Hepatocyte (in vitro differentiated cells): ENCODE results near the gene NSUN7. TPM values are rescaled to one million over a fixed set of nuclear protein-coding genes. Genes with fewer than 3 reads are reported as not detected.

Experiments
- DNase-seq: peaks from one replicate; pipeline ENCODE4 v3.0.0-alpha.2; 2016; ENCODE audit warnings: low spot score
- H2AFZ ChIP-seq: fragments of 200-600 bp; sonication (generic); 2 replicates; pipeline ENCODE4 v1.6.0; 2016; ENCODE audit warnings: antibody characterized with exemption, mild to moderate bottlenecking
- H3K27ac ChIP-seq: fragments of 200-600 bp; sonication (generic); 2 replicates; pipeline ENCODE4 v1.5.1; 2016; ENCODE audit warnings: mild to moderate bottlenecking
- H3K27me3 ChIP-seq: fragments of 200-600 bp; sonication (generic); 2 replicates; pipeline ENCODE4 v1.6.1; 2016
- H3K36me3 ChIP-seq: fragments of 200-600 bp; sonication (generic); replicated peaks from 2 replicates; pipeline ENCODE4 v1.5.1; 2016; ENCODE audit warnings: low read depth; ENCODE audit not compliant: insufficient read depth
- H3K4me1 ChIP-seq: fragments of 200-600 bp; sonication (generic); 2 replicates; pipeline ENCODE4 v1.5.1; 2016; ENCODE audit warnings: mild to moderate bottlenecking, moderate library complexity; ENCODE audit not compliant: insufficient read depth
- H3K4me2 ChIP-seq: fragments of 200-600 bp; sonication (generic); 2 replicates; pipeline ENCODE4 v1.6.0; 2016
- H3K4me3 ChIP-seq: fragments of 200-600 bp; sonication (generic); 2 replicates; pipeline ENCODE4 v1.5.1; 2016; ENCODE audit warnings: mild to moderate bottlenecking
- H3K79me2 ChIP-seq: fragments of 200-600 bp; sonication (generic); 2 replicates; pipeline ENCODE4 v1.6.0; 2017; ENCODE audit warnings: mild to moderate bottlenecking
- H3K9me2 ChIP-seq: fragments of 200-600 bp; sonication (generic); replicated peaks from 2 replicates; pipeline ENCODE4 v1.6.0; 2017; ENCODE audit warnings: mild to moderate bottlenecking; ENCODE audit not compliant: insufficient read depth
- H3K9me3 ChIP-seq: fragments of 200-600 bp; sonication (generic); 2 replicates; pipeline ENCODE4 v1.5.1; 2016; ENCODE audit warnings: low read depth, mild to moderate bottlenecking
- H4K20me1 ChIP-seq: fragments of 200-600 bp; sonication (generic); 2 replicates; pipeline ENCODE4 v1.6.0; 2016; ENCODE audit warnings: mild to moderate bottlenecking; ENCODE audit not compliant: insufficient read depth, poor library complexity, severe bottlenecking
- CTCF ChIP-seq: fragments of 200-600 bp; sonication (generic); IDR thresholded peaks from 2 replicates; pipeline ENCODE4 v1.5.1; 2016; ENCODE audit warnings: antibody characterized with exemption, mild to moderate bottlenecking; ENCODE audit not compliant: poor library complexity
- EZH2 ChIP-seq: fragments of 200-600 bp; sonication (generic); IDR thresholded peaks from 2 replicates; pipeline ENCODE4 v1.6.1; 2016; ENCODE audit warnings: antibody characterized with exemption, mild to moderate bottlenecking, borderline replicate concordance
- EZH2phosphoT487 ChIP-seq: fragments of 200-600 bp; sonication (generic); IDR thresholded peaks from one replicate; pipeline ENCODE4 v1.6.1; 2018; ENCODE audit warnings: antibody characterized with exemption, mild to moderate bottlenecking, low read depth, moderate library complexity; ENCODE audit not compliant: unreplicated experiment, severe bottlenecking
- WGBS: methylation state at CpG from one replicate; pipeline ENCODE4 v1.1.6; 2016; ENCODE audit warnings: low lambda C conversion rate; ENCODE audit errors: missing lambda C conversion rate; 5-methylcytosine and 5-hydroxymethylcytosine counted together
- polyA plus RNA-seq: library from polyadenylated mRNA; unstranded; fragments of >200 nt; fragmentation: Nextera tagmentation; extraction: Ambion mirVana; gene quantifications from 2 replicates; pipeline ENCODE4 v1.2.1, GENCODE V29; 2016
- total RNA-seq: library from RNA; depleted of rRNA; stranded (reverse); fragments of >200 nt; gene quantifications from 2 replicates; pipeline ENCODE4 v1.2.3, GENCODE V29; 2014

NSUN7 gene
- total and polyA plus RNA-seq, 2 experiments from 2014 or later, result 4.6 to 8.0 TPM

DNA sequence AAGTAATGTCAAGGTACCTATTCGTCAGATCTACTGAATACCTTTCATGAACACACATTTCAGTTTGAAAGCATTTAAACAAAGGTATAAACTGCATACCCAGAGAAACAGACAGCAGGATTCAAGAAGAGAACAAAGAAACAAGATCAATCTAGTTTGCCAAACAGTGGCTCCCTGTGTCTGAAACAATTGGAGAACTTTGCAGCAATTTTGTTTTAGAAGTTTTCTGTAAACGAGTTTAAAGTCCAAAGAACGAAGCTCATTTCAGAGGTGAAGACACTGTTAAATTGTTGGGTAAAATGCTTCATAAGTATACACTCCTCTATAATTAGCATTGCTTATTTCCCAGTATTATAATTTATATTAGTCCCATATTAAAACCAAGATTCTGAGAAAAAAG lies 21.4 kb upstream of the NSUN7 start:
- 45% methylated on average over 3 of the region's 3 CpGs for WGBS
- H3K4me1 ChIP-seq, result peaks cover 10% of the 10 kb centered on the region
- H3K27ac ChIP-seq, result no peak overlapping the region
- TF ChIP-seq EZH2phosphoT487 (no peak), EZH2 (no peak), CTCF (no peak)
- no peak overlapping the region for H2AFZ ChIP-seq
- no peaks in the 10 kb centered on the region for H3K36me3 ChIP-seq
- no peaks in the 10 kb centered on the region for H3K9me3 ChIP-seq
- H3K79me2 ChIP-seq, result no peaks in the 10 kb centered on the region
- H4K20me1 ChIP-seq, result no peaks in the 10 kb centered on the region
- no peaks in the 10 kb centered on the region for H3K27me3 ChIP-seq
- H3K4me3 ChIP-seq, result no peak overlapping the region
- DNase-seq, result no peak
- no peaks in the 10 kb centered on the region for H3K9me2 ChIP-seq
- no peak overlapping the region for H3K4me2 ChIP-seq

DNA sequence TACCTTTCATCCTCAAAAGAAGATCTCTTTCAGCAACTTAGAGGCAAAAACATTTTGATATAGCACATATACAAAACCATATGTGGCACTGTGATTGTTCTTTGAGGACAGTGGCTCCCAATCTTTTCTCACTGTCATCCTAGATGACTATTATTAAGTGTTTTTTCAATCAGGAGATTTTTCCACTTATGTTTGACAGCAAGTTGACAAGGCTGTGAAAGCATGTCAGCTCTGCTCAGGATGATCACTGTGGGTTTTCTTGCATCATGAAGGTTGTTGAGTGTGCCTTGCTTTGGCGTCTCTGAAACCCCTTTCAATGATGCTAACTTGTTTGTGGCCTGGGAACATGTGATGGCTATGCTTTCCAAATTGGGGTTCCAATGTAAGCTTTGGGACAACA lies 20.2 kb upstream of the NSUN7 start:
- no peak overlapping the region for H2AFZ ChIP-seq
- H3K4me1 ChIP-seq, result peaks cover 10% of the 10 kb centered on the region
- no peaks in the 10 kb centered on the region for H4K20me1 ChIP-seq
- no peak for DNase-seq
- no peaks in the 10 kb centered on the region for H3K9me2 ChIP-seq
- TF ChIP-seq EZH2, result no peak
- no peak for TF ChIP-seq CTCF
- TF ChIP-seq EZH2phosphoT487, result no peak
- no peak overlapping the region for H3K4me2 ChIP-seq
- H3K4me3 ChIP-seq, result no peak overlapping the region
- no peaks in the 10 kb centered on the region for H3K27me3 ChIP-seq
- H3K36me3 ChIP-seq, result no peaks in the 10 kb centered on the region
- H3K79me2 ChIP-seq, result no peaks in the 10 kb centered on the region
- H3K27ac ChIP-seq, result no peak overlapping the region
- WGBS, result 100% methylated on average over 1 of the region's 1 CpG
- no peaks in the 10 kb centered on the region for H3K9me3 ChIP-seq

GRCh38 chr4:40730091-40730679 lies 19.6 kb upstream of the NSUN7 start:
- Histone ChIP-seq H3K4me2 (no peak overlapping the region), H3K27me3 (no peaks in the 10 kb centered on the region), H4K20me1 (no peaks in the 10 kb centered on the region), H3K4me3 (no peak overlapping the region), H2AFZ (no peak overlapping the region), H3K79me2 (no peaks in the 10 kb centered on the region), H3K4me1 (peaks cover 10% of the 10 kb centered on the region), H3K27ac (no peak overlapping the region), H3K9me2 (no peaks in the 10 kb centered on the region), H3K36me3 (no peaks in the 10 kb centered on the region), H3K9me3 (no peaks in the 10 kb centered on the region)
- DNase-seq, result no peak
- 77% methylated on average over 5 of the region's 5 CpGs for WGBS
- TF ChIP-seq CTCF (no peak), EZH2 (no peak), EZH2phosphoT487 (no peak)

DNA sequence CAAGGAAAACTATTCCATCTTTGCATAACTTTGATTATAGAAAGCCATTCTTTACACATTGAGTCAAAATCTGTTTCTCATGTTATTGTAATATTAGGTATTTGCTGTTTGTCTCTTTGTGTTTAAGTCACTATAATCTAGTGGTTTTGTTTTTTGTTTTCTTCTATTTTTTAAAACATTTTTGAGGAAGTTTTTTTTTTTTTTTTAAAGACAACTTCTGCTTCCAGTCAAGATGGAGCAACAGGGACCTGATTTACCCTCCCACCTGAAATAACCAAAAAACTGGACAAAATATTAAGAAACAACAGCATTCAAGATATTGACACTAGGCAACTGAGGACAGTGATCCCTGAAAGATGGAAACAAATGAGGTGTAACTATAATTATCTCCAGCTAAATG lies 18.4 kb upstream of the NSUN7 start:
- Histone ChIP-seq H3K27ac (peak overlapping the region; percentile 11), H3K9me2 (no peaks in the 10 kb centered on the region), H3K36me3 (no peaks in the 10 kb centered on the region), H3K9me3 (no peaks in the 10 kb centered on the region), H3K4me1 (peaks cover 10% of the 10 kb centered on the region), H3K4me3 (no peak overlapping the region), H2AFZ (peak overlapping the region; percentile 22), H4K20me1 (no peaks in the 10 kb centered on the region), H3K4me2 (peak overlapping the region; percentile 5), H3K27me3 (no peaks in the 10 kb centered on the region), H3K79me2 (no peaks in the 10 kb centered on the region)
- DNase-seq, result no peak
- TF ChIP-seq EZH2phosphoT487, result no peak
- no peak for TF ChIP-seq CTCF
- TF ChIP-seq EZH2, result no peak
